Lung (tissue), 12 donors: ENCODE data around the gene TPRA1. TPM values are rescaled to one million over a fixed set of nuclear protein-coding genes. Genes with fewer than 3 reads are reported as not detected.

Source experiments
- ATAC-seq: fragments of 200-7000 bp; cut with Tn5 transposase; one replicate; pipeline ENCODE4 v1.9.1; 2020; ENCODE audit warnings: moderate number of reproducible peaks; ENCODE audit not compliant: insufficient read depth, low FRiP score
- DNase-seq, 3 donors: peaks; one replicate each; pipeline ENCODE4 v3.0.0-alpha.2; 2013 to 2017
- H3K27ac ChIP-seq, 2 donors: one replicate each; pipeline ENCODE4 v1.5.1; 2013; ENCODE audit warnings: mild to moderate bottlenecking in 2 of 2, moderate library complexity in 2 of 2, control low read depth in 1 of 2, inconsistent platforms in 1 of 2, low read depth in 1 of 2, low read length in 1 of 2
- H3K27me3 ChIP-seq, 3 donors: one replicate each; pipeline ENCODE4 v1.5.1; 2013; ENCODE audit warnings: low read length in 2 of 3; ENCODE audit not compliant: control insufficient read depth in 3 of 3, insufficient read depth in 3 of 3
- H3K36me3 ChIP-seq, 4 donors: one replicate each; pipeline ENCODE4 v1.5.1; 2013; ENCODE audit warnings: low read length in 4 of 4, mild to moderate bottlenecking in 1 of 4, moderate library complexity in 1 of 4; ENCODE audit not compliant: control insufficient read depth in 4 of 4, insufficient read depth in 4 of 4
- H3K4me1 ChIP-seq, 5 donors: one replicate each; pipeline ENCODE4 v1.5.1; 2013; ENCODE audit warnings: low read length in 5 of 5, mild to moderate bottlenecking in 2 of 5, moderate library complexity in 1 of 5; ENCODE audit not compliant: control insufficient read depth in 5 of 5, insufficient read depth in 5 of 5
- H3K4me3 ChIP-seq: one replicate; pipeline ENCODE4 v1.5.1; 2013; ENCODE audit warnings: mild to moderate bottlenecking, control low read depth, moderate library complexity
- H3K9ac ChIP-seq, 2 donors: one replicate each; pipeline ENCODE4 v1.5.1; 2013; ENCODE audit warnings: low read length in 2 of 2, control low read depth in 1 of 2; ENCODE audit not compliant: insufficient read depth in 1 of 2
- H3K9me3 ChIP-seq, 4 donors: one replicate each; pipeline ENCODE4 v1.5.1; 2013; ENCODE audit warnings: low read length in 3 of 4, mild to moderate bottlenecking in 1 of 4, moderate library complexity in 1 of 4; ENCODE audit not compliant: control insufficient read depth in 4 of 4, insufficient read depth in 3 of 4
- CTCF ChIP-seq: IDR thresholded peaks from 2 replicates; pipeline ENCODE4 v1.5.1; 2012; ENCODE audit warnings: mild to moderate bottlenecking; ENCODE audit errors: control extremely low read depth, extremely low read depth
- WGBS, 2 donors: extraction: QIAGEN DNeasy Blood & Tissue Kit; methylation state at CpG; one replicate each; pipeline ENCODE4 v1.1.7; 2013; 5-methylcytosine and 5-hydroxymethylcytosine counted together
- polyA plus RNA-seq, 2 donors: library from polyadenylated mRNA; stranded (reverse); fragments of 200-250 nt; gene quantifications; one replicate each; pipeline ENCODE4 v1.2.1, GENCODE V29; 2013
- total RNA-seq, 2 donors: library from RNA; depleted of rRNA in 1 of 2; stranded (reverse); fragments of >200 nt in 1 of 2; gene quantifications; one replicate each; pipeline ENCODE4 v1.2.1, GENCODE V29; 2014 to 2021
- donor health status: control.
- donor health status: control.
- donor health status: Bipolar disorder and iron deficiency.
- donor health status: healthy.
- donor health status: DM: yes; HTN: yes; CAD: no.

The TPRA1 gene
- total and polyA plus RNA-seq, 4 donors, result 28.9 to 53.2 (median 38.0) TPM

- ATAC-seq (no peak), DNase-seq (no peak)
- no peak overlapping the region for H3K4me3 ChIP-seq
- TF ChIP-seq CTCF, result no peak
- no peak overlapping the region for H3K9ac ChIP-seq
- 94 to 96% methylated on average over 12 of the region's 12 CpGs for WGBS, 2 donors
- no peaks in the 10 kb centered on the region for H3K27me3 ChIP-seq
- no peaks in the 10 kb centered on the region for H3K9me3 ChIP-seq
- peak overlapping the region in 1 of 2 donors; percentile 9 for H3K27ac ChIP-seq
- peaks cover 0 to 7% (median 0%) of the 10 kb centered on the region in 5 donors for H3K4me1 ChIP-seq
- no peaks in the 10 kb centered on the region for H3K36me3 ChIP-seq
Measured at GRCh38 chr3:127543441-127543840, 47.1 kb downstream of the TPRA1 start.

- Histone ChIP-seq H3K9ac (no peak overlapping the region), H3K4me1 (peaks cover 0 to 7% (median 0%) of the 10 kb centered on the region in 5 donors), H3K4me3 (no peak overlapping the region), H3K9me3 (no peaks in the 10 kb centered on the region), H3K36me3 (no peaks in the 10 kb centered on the region), H3K27me3 (no peaks in the 10 kb centered on the region), H3K27ac (peak overlapping the region in 1 of 2 donors; percentile 43)
- 71 to 92% methylated on average over 14 of the region's 14 CpGs for WGBS, 2 donors
- peak; percentile 56 for ATAC-seq
- no peak for TF ChIP-seq CTCF
- peak in 1 of 3 donors; percentile 17 for DNase-seq
Measured at GRCh38 chr3:127542441-127542952, 48.0 kb downstream of the TPRA1 start.

- H3K4me3 ChIP-seq, result no peak overlapping the region
- 85 to 90% methylated on average over 5 of the region's 5 CpGs for WGBS, 2 donors
- peaks cover 0 to 6% (median 0%) of the 10 kb centered on the region in 5 donors for H3K4me1 ChIP-seq
- TF ChIP-seq CTCF, result no peak
- H3K27me3 ChIP-seq, result no peaks in the 10 kb centered on the region
- H3K27ac ChIP-seq, result no peak overlapping the region
- H3K36me3 ChIP-seq, result no peaks in the 10 kb centered on the region
- no peaks in the 10 kb centered on the region for H3K9me3 ChIP-seq
- no peak for ATAC-seq
- no peak overlapping the region for H3K9ac ChIP-seq
- no peak for DNase-seq
Measured at GRCh38 chr3:127541320-127541719, 49.2 kb downstream of the TPRA1 start.

- 87 to 90% methylated on average over 17 of the region's 17 CpGs for WGBS, 2 donors
- Histone ChIP-seq H3K9ac (no peak overlapping the region), H3K4me3 (no peak overlapping the region), H3K27me3 (no peaks in the 10 kb centered on the region), H3K4me1 (peaks cover 0 to 2% (median 0%) of the 10 kb centered on the region in 5 donors), H3K36me3 (no peaks in the 10 kb centered on the region), H3K9me3 (no peaks in the 10 kb centered on the region), H3K27ac (no peak overlapping the region)
- ATAC-seq (no peak), DNase-seq (no peak)
- TF ChIP-seq CTCF, result no peak
Measured at GRCh38 chr3:127539366-127540060, 51.0 kb downstream of the TPRA1 start.
